Activated naive CD4-positive, alpha-beta T cell treated with anti-CD3 and anti-CD28 coated beads, Interleukin-2, amount 50 U/mL, for 16 hours (primary cell): ENCODE data around the gene GLRX2.
"Not testable (repeated sequence)": the region's sequence is repeated elsewhere in the genome, so short reads cannot be mapped to it uniquely, and the experiment has no call there.

Experiments
- DNase-seq: peaks from one replicate; pipeline ENCODE4 v3.0.0-alpha.2; 2020

Gene GLRX2, protein sequence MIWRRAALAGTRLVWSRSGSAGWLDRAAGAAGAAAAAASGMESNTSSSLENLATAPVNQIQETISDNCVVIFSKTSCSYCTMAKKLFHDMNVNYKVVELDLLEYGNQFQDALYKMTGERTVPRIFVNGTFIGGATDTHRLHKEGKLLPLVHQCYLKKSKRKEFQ

DNA sequence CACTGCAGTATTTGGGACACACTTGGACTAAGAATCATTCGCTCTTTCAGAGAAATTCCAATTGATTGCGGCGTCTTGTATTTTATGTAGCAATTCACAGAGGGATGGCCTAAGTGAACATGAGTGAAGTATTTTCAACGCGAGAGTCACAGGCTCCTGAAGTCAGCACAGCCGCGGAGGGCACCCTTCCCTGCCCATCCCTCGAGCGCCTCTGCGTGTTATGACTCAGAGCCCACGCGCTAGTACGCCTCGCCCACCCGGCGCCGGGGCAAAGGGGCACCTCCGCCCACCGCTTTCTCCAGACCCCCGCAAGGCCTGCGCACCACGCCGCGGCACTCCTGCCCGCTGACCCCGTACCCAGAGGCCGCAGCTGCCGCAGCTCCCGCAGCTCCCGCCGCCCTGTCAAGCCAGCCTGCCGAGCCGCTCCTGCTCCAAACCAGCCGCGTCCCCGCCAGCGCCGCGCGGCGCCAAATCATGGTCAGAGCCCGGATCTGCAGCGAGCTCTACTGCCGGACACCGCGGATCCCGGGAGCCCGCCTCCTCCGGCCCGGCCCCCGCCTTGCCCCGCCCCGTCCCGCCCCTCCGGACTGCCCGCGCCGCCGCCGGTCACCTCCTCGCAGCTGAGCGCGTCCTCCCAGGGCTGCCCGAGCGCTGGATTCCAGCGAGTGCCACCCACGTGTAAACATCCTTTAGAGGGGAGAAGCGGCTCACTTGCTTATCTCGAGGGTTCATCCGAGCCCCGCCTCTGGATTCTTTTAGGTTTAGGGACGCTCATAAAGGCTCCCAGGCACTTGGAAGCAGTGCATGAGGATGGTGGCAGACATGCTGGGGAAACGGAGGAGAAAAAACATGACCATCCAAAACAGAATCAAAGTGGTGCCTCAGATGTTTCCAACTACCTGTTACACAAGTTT, at the start of gene GLRX2:
GLRX2 (minus strand) TSS at position 508 of the 914 bp plus-strand sequence; CDS start at position 476, 32 bp downstream.
- DNase-seq, result peak; percentile 64

DNA sequence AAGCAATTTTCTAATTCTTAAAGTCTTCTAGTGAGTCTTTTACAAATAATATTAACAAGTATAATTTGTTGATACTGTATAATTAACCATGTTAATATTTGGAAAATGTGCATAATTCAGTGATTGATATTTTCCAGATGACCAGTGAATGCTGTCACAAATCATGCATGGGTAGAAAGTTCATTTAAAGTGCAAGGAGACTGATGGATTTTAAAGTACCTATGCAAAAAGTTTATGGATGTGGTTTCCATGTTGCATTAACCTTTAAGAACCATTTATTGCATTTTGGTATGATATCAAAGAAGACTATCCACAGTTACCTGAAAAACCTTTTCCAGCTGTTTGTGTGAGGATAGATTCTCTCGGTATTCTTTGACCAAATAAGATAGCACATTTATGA, 39.8 kb upstream of the GLRX2 start:
- DNase-seq, result no peak

DNA sequence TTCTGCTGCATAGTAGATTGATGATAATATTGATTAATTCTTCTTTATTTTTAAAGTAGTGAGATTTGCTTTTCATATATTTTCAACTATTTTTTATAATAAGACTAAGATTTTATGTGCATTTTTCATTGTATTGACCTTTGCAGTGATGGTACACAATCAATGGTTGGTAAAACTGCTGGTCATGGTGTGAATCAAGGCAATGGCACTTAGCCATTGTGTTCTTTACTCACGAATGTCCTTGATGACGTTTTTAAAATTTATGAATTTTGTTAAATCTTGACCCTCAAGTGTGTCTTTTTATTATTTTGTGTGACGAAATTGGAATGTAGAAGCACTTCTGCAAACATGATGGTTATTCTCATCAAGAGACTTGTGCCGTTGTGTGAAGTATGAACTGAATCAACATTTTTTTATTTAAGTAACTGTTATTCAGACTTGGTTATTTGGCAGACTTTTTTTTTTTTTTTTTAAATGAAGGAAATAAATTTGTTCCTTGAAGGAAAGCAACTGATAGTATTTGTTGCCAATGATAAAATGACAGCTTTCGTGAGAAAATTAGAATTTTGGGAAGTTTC, 39.2 kb upstream of the GLRX2 start:
- DNase-seq, result no peak

DNA sequence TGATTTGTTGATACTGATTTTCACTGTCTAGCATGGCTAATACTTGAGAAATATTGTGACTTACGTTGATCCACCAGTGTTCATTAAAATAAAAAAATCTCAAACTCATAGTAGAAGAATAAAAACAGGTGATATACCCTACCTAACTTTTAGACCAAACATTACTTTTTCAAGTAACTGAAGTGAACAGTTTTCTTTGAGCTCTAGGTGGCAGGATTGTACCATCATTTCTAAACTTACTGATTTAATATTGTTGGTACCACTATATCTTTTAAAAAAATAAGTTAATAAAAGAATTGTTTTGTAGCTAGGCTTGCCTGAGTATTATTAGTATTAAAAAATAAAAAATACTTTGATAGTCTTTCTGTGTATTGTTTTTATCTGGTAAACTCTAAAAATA, 38.1 kb upstream of the GLRX2 start:
- no peak for DNase-seq

DNA sequence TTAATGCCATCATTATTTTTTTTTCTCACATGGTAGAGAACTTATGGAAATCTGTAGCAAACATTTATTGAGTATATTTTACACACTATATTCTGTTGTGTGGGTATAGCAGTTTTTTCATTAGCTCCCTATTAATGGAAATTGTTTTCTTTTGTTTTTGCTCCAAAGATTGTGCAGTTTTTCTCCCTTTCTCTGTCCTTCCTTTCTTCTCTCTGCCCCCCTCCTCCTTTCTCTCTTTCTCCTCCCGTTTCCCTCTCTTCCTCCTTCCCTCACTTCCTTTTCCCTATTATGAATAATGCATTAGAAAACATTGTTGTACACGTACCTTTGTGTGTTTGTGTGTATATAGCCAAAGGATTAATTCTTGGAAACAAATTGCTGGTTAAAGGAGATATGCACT, 37.2 kb upstream of the GLRX2 start:
- DNase-seq, result no peak

DNA sequence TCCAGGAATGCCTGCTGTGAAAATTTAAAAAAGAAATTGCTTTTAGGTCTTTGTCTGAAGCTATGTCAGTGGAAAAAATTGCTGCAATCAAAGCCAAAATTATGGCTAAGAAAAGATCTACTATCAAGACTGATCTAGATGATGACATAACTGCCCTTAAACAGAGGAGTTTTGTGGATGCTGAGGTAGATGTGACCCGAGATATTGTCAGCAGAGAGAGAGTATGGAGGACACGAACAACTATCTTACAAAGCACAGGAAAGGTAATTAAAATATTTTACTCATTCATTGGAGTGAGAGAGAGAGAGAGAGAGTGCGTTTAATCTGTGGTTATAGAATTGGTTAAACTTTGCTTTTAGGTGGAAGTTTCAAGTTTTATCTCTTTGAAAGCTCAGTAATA, 36.6 kb upstream of the GLRX2 start:
- no peak for DNase-seq

DNA sequence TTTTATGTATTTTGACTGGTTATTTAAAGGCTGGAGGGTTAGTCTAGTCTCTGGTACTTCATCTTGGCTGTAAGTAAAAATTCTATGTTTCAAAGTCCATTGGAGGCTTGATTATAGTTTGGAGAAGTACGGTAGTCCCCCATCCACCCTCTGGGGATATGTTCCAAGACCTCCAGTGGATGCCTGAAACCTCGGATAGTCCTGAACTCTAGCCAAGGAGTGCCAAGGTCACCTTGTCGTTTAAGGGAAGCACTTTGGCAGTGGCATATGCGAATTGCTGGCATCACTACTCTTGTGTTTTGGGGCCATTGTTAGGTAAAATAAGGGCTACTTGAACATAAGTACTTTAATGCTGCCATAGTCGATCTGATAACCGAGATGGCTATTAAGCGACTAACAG, 35.0 kb upstream of the GLRX2 start:
- DNase-seq, result no peak

DNA sequence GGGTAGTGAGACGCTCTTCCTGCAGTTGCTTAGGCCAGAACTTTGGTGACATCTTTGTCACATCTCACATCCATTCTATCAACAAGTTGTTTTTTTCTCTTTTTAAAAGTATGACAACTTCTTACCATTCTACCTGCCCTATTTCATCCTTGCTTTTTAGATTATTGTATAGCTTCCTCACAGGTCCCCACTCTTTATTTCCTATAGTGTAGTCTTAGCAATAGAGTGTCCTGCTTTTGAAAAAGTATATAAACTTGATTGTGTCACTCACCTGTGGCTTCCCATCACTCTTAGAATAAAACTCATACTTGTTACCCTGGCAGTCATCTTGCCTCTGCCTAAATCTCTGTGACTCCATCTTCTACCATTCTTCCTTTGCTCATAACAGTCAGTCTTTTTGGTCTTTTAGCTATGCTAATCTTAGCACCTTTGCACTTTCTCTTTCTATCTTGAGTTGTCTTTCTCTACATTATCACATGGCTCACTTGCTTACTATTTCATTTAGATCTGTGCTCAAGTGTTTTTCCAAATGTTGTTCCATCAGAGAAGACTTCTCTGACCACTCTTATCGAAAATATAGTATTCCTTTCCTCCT, 26.1 kb upstream of the GLRX2 start:
- DNase-seq, result no peak

DNA sequence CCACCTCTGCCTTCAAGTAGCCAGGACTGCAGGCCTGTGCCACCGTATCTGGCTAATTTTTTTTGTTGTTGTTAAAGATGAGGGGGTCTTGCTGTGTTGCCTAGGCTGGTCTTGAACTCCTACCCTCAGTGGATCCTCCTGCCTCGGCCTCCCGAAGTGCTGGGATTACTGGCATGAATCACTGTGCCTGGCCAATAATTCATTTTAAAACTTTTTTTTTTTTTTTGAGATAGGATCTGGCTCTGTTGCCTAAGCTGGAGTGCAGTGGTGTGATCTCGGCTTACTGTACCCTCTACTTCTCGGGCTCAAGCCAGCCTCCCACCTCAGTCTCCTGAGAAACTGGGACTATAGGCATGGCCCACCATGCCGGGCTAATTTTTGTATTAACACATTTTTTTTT, 20.2 kb upstream of the GLRX2 start:
- no peak for DNase-seq

DNA sequence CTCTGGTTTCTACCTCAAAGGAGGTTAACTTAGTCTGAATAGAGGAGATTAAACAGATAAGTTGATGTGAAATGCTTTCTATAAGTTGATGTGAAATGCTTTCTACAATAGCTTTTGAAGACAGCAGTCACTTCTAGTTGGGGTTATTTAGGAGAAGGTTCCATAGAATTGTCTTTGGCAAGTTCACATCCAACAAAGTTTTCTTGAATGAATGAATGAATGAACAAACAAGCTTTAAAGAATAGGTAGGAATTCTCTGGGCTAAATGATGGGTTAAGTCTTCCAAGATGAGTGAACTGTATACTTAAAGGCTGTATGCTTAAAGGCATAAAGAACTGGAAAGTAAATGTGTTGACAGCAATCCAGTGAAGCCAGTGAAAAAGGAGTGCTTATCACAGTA, 18.5 kb upstream of the GLRX2 start:
- no peak for DNase-seq

DNA sequence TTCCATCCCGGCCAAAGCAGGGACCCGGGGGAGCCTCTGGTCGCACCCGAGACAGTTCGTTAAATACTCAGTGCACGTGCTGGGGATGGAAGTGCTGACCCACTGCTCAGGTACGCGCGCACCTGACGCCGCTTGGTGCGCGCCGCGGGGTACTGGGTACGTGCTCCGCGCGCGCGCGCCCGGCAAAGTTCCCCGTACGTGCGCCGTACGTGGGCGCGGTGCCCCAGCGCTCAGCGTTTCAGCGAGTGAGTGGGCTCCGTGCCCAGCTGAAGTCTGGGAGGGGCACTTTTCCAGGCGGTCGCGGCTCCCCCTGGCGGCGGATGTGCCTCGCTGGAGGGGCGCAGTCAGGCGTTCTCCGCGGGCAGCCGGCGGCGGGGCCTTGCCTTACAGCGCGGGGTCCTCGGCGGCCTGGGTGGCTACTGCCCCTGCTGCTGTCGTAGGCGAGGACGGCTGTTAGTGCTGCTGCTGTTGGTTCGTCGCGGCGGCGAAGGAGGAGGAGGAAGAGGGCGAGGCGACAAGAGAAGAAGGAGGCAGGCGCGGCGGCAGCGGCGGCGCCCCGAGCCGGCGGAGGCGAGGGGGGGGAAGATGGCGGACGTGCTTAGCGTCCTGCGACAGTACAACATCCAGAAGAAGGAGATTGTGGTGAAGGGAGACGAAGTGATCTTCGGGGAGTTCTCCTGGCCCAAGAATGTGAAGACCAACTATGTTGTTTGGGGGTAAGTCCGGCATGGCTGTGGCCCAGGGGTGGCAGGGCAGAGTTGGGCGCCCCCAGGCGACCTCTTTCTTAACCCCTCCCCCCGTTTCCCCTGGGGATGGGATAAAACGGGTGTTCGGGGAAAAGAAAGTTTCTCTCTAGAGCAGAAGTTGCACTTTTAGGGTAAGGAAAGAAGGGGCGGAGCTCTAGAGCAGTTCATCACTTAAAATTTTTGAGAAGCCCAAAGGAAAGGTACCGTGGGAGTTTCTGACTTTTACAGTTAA, 16.7 kb upstream of the GLRX2 start, which contains the start of gene CDC73:
CDC73 (plus strand) TSS at position 416 of the 978 bp plus-strand sequence; CDS start at position 586, 170 bp downstream.
- peak; percentile 99 for DNase-seq

DNA sequence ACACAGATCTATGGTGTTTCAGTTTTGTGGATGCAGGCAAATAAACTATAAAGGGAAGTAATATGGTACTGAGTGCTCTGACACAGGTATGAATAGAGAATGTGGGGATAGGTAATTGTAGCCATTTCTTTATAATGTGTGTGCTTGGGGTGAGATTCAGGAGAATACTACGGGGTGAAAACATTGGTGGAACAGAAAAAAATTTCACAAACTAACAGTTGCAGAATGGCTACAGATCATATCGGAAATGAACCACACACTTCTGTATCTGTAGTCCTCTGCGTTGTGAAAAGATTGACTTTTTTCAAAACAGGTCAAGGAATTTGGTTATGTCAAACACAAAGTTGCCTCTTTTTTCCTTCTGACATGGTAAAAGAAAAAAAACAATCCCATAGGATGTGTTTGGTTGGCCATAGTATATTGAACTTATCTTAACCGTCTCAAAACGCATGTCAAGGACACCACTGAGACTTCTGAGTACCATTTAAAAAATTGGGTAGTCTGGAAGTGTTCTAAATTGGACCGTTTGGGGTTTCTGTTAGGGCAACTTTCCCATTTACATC, 15.5 kb upstream of the GLRX2 start:
- no peak for DNase-seq

DNA sequence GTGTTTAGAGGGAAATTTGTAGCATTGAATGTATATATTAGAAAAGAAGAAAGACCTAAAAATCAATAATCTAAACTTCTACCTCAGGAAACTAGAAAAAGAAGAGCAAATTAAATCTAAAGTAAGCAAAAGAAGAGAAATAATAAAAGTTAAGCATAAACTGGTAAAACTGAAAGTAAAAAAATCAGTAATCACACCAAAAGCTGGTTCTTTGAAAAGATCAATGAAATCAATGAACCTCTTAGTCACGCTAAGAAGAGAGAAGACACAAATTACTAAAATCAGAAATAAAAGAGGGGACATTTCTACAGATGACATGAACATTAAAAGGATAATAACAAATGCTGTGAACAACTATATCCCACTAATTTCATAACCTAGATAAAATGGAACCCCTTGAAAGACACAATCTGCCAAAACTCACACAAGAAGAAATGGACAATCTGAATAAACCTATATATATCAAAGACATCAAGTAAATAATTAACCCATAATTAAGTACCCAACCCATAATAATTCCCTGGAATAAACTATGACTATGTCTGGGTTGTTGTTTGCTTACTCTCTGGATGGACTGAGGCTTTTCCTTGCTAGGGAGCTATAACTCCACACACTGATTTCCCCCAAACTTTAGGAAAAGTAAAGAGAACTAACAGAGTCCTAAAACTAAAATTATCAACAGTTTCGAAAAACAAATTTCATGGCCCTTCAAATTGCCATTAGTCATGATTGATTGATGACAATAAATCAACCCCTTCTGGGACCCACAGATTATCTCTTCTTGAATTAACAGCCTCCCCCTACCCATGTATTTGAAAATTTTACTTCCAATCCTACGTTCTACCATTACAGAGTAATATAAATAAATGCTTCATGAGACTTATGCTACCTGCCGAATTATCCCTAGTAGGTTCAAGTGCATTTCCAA, 13.9 kb upstream of the GLRX2 start:
- DNase-seq, result no peak

DNA sequence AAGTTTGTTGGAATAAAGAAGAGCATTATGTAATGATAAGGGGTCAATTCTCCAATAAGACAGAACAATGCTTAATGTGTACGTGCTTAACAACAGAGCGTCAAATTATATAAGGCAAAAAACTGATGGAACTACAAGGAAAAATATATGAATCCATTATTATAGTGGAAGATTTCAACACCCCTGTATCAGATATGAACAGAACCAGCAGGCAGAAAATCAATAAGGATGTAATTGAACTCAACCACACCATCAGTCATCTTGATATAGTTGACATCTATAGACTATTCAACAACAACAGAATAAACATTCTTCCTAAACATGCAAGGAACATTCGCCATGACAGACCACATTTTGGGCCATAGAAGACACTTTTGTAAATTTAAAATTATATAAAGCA, 13.0 kb upstream of the GLRX2 start:
- no peak for DNase-seq

DNA sequence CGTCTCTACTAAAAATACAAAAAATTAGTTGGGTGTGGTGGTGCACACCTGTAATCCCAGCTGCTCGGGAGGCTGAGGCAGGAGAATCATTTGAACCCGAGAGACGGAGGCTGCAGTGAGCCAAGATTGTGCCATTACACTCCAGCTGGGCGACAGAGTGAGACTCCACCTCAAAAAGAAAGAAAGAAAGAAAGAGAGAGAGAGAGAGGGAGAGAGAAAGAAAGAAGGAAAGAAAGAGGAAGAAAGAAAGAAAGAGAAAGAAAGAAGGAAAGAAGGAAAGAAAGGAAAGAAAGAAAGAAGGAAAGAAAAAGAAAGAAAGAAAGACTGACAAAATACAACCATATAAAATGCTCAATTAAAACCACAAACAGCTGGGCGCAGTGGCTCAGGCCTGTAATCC, 12.0 kb upstream of the GLRX2 start:
- not testable (repeated sequence) for DNase-seq

DNA sequence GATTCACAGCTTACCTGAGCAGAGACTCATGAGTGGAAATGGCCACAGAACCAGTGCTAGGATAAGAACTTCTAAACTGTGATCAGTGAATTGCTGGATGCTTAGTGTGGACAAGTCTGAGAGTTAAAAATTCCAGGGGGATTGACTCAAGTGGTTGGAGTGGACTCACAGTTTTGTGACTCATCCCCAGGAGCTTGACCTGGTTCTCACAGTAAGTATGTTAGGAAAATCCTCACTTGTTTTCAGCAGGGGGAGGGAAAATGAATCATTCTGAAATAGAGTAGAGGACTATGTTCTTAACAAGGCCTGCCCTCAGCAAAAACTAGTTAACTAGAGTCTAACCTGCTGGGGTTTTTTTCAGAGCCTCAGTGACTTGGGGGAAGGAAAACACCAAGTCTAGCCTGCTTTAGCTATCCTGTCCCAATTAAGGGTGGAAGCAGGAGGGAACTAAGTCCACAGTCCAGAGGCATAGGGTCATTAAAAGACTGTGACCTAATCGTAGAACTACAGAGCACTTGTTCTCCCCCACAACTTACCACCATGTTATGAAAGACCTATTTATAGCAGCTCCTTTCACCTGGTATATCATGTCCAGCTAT, 10.5 kb upstream of the GLRX2 start:
- DNase-seq, result no peak

DNA sequence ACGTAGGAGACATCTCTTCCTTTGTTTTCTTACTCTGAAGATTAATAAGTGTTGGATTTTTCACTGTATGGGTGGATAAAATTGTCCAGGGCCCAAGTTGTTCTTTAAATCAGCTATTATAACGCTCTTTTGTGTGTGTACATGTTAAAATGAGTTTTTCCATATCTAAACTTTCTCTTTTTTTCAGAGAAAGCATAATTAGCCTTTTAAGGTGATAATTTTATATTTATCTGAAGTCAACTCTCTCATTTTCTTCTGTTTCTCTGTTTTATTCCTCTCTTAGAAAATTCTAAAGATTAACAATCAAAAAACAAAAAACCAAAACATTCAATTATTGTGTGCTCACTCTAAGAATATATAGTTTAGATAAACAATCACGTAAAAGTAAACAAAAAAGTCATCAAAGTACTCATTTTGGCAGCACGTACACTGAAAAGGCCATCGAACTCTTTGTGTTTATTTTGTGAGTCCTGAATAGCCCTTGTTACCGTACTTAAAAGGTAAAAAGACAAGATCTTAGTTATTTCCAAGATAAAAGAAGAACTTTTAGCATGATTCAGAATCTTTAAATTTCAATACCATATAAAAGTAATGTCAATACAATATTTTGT, 9.4 kb upstream of the GLRX2 start:
- DNase-seq, result no peak

DNA sequence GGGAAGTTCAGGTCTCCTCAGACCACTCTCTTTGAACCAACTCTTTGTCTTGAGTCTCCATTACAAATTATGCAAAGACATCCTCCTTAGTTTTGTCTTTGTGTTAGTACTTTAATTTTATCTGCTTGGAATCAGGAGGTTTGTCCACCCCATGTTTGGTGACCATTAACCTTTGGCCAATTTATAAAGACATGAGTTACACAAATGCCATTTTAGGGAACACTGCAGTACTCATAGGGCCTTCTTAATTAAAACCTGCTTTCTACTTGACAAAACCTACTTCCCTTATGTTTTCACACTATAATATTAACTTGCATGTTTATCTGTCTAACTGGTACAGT, 8.7 kb upstream of the GLRX2 start:
- DNase-seq, result no peak

DNA sequence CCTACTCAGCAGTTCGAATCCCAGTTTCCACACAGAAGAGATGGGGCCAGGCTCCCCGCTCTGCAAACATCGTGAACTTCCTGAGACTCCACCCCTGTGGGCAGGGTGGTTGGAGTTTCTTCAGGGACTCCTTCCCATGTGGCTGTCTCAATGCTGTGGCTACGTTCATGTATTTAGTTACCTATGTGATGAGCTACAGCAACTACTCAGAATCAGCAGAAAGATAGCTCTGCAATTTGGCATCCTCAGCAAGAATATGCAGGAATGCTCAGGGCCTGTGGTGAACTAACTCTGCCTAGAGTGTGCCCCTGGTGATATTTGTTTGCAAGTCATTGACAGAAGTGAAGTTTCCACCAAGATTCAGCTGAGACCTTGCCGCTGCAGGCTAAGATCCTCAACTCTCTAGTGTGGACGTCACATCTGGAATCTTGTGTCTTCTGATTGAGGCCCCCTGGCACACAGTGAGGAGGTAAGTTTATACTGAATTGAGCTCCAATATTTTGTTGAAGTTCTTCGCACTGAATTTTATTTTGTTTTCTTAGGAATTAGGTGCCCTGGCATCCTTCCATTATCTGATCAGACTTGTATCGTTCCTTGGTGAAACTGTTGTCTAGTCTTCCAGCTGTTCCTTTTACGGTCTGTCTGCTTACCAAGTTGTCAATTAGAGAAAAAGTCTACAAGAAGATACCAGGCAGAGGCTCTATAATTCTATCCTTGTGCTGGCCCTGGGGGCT, 8.2 kb upstream of the GLRX2 start:
- no peak for DNase-seq
